GM21447 (cell line): ENCODE data around the gene USH2A.

ENCODE experiments used
- ATAC-seq: cut with Tn5 transposase; IDR thresholded peaks from one replicate; pipeline ENCODE4 v1.9.1; 2021; ENCODE audit not compliant: unreplicated experiment

USH2A gene

DNA sequence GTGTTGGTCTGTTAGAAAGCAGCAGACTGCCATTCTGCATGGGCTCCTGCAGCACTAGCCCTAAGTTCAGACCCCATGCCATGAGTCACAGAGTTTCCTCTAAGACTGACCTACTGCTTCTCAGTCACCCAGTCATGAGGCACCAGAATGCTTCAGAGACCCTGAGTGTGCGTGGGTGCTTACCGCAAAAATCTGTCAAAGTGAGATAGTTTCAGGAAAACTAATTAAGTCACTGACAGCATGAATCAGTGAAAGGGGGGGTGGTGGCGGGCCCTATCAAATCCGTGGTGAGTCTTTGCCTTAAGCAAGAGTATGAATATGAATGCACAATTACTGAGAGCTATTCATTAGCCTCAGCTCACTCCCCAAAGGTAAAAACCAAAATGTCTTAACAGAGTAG, 758.0 kb downstream of the USH2A start:
- no peak for ATAC-seq

DNA sequence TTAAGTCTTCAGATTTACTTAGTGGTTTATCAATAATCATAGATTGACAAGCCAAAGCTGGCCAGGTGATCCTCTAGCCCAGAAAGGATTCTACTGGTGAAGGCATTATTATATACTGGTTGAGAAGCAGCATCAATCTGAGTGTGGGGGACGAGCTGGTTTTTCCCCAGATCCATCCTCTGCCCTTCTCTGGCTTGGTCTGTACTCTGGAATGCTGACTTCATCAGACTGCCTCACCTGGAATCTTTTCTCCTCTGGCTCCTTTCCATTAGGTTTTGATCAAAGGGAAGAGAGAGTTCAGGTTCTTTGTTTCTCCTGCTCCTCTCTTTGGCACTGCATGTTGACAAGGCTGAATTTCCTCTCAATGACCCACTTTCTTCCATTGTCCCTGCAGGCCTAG, 762.2 kb downstream of the USH2A start:
- ATAC-seq, result no peak

GRCh38 chr1:215660259-215660658, 763.0 kb downstream of the USH2A start:
- ATAC-seq, result no peak

DNA sequence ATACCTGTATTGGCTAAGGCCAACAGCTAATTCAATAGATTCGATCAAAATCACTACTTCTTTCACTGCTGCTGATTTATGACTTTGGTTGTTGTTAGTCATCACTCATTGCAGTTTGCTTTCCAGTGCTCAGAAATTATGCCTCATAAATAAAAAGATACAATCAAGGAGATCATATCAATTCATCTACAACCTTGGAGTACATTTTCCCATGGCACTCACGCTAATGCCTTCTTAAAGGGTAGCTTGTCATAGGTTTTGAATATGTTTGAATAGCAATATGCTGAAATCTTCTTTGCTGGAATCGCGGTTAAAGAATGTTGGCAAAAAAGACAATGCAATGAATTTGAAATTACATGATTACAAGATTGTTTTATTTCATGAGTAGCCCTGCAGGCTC, 766.2 kb downstream of the USH2A start:
- ATAC-seq, result no peak

DNA sequence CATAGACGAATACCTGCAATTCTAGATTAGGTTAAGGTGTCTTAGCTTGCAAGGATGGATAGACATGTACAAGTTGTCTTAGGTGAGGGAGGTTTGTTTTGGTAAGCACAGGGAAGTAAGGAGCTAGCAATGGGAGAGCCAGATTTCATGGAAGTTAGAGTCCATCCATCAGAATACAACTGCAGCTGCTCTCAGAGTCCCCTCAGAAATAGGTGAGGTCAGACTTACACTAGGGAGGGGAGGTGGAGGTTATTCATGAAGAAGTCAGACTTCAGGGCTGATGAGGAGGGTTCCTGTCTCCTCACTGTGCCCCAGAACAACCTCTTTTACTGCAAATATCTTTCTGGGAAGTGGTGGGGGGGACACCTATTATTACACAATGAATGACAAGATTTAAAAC, 770.9 kb downstream of the USH2A start:
- no peak for ATAC-seq

DNA sequence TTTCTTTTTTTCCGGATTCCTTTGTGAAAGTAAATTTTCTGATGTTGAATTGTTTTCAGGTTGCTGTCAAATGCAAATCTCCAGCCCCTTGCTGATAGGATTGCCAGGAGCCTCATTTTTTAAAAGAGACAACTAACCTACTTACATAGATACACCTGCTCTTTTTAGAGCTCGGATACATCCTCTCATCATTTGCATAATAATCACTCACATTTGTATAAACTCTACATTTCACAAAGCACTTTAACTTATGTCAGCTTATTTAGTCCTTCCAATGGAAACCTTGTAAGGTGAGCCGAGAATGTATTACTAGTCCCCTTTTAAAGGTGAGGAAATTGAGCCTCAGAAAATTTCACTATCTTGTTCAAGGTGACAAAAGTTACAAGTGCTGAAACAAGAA, 771.4 kb downstream of the USH2A start:
- no peak for ATAC-seq

GRCh38 chr1:215650446-215651149, 772.6 kb downstream of the USH2A start:
- no peak for ATAC-seq

DNA sequence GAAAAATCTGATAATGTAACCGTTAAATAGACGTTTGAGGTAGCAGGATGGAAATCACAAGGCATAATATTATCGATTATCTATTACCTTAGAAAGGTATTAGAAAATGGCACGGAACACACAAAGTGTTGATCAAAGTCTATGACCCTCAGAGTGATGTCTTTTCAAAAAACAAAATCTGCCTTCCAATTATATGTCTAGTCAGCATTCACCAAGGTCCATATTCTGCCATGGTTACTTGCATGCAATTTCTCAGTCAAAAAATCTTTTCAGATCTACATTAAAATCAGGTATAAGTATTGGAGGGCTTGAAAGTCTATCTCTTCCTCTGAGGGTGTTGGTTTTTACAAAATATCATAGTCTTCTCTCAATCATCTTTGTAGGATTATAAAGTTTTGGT, 774.3 kb downstream of the USH2A start:
- no peak for ATAC-seq

- ATAC-seq, result no peak
Observed at GRCh38 chr1:215647738-215648137, 775.5 kb downstream of the USH2A start.

GRCh38 chr1:215645861-215646260, 777.4 kb downstream of the USH2A start:
- no peak for ATAC-seq

- no peak for ATAC-seq
Observed at GRCh38 chr1:215645182-215645581, 778.1 kb downstream of the USH2A start.

GRCh38 chr1:215643592-215644321, 779.5 kb downstream of the USH2A start:
- no peak for ATAC-seq

GRCh38 chr1:215640429-215641148, 782.7 kb downstream of the USH2A start:
- no peak for ATAC-seq

- ATAC-seq, result no peak
Observed at GRCh38 chr1:215637041-215637573, 786.1 kb downstream of the USH2A start.

- ATAC-seq, result no peak
Observed at GRCh38 chr1:215636258-215636965, 786.8 kb downstream of the USH2A start.

GRCh38 chr1:215635827-215636226, 787.4 kb downstream of the USH2A start:
- ATAC-seq, result no peak

DNA sequence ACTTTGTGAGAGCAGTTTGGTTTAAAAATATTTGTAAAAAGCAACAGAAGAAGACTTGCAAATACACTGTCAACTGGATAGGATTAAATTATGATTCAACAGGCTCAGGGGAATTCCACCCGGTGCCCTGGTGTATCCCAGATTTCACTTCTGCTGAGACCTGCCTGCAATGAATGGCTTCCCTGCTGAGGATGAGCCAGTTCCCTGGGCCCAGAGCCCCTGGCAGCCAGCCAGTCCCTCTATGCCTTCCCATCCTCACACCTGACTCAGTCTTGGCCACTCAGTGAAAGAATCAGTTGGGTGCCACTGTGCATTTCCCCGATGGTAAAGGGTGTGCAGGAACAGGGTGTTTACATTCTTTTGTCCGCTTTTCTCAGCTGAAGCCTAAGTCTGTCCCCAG, 791.8 kb downstream of the USH2A start:
- ATAC-seq, result no peak

DNA sequence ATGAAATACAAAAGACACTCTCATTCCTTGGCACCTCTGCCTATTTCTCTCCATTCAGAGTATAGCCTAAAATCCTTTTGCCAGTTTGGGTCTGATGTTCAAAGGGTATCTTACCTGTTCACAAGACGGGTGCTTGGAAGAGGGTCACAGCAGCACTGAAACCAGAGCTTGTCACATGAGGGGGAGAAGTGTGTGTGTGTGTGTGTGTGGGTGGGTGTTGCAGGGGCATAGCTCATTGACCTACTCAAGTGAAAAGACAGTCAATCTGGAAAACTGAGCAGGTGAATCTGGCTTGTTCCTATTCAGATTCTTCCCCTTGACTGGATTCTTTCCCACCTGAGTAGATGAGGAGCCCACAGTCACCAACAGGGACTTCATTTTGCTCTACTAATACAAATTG, 792.2 kb downstream of the USH2A start:
- ATAC-seq, result no peak

- ATAC-seq, result no peak
Observed at GRCh38 chr1:215625949-215626348, 797.3 kb downstream of the USH2A start.

DNA sequence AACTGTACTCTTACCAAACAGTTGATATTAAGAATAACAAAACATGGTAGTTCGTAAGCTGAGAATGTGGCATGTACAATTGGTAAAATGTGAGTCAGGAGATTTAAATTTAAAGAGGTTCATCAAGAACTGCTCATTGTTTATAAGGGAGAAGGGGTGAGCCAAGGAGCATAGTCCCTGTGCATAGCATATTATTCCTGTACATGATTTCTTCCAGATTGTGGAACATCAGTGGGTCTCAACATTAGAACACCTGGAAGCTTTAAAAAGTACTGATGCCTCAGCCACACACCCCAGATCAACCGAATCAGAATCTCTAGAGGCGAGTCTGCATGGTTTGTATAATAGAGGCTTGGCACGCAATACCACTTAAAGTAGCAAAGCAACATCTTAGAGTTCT, 800.1 kb downstream of the USH2A start:
- ATAC-seq, result no peak

DNA sequence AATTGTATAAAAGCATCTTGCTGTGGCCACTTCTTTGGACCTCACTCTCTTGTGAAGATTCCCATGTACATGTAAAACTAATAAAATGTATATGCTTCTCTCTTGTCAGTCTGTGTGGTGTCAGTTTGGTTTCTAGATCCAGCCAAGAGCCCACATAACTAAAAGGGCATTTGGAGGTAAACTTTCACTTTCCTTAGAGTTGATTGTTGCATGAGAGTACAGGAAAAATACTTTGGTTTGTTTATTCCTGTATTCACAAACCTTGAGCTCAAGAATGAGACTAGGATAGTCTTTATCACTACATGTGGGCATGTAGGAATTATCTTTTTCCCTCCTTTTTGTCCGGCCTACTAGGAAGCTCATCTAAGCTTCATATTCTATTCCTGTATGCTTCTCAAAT, 805.3 kb downstream of the USH2A start:
- no peak for ATAC-seq
